Naive thymus-derived CD4-positive, alpha-beta T cell (primary cell): Measurements from ENCODE around the gene ZNF787. TPM values are rescaled to one million over a fixed set of nuclear protein-coding genes. Genes with fewer than 3 reads are reported as not detected.
"Not testable (repeated sequence)": the region's sequence is repeated elsewhere in the genome, so short reads cannot be mapped to it uniquely, and the experiment has no call there.

Source experiments
- ATAC-seq: fragments of 150-1000 bp; cut with Tn5 transposase; 2 replicates; pipeline ENCODE4 v1.10.0; 2021; ENCODE audit warnings: mild to moderate bottlenecking, moderate library complexity
- CTCF ChIA-PET: fragments of 350-600 bp; sonication (Branson Sonifier 250); formaldehyde crosslinking; loops from one replicate; lab custom pipeline; 2021; ENCODE audit warnings: antibody characterized with exemption; lab: Charles Lee
- POLR2A ChIA-PET: fragments of 350-600 bp; sonication (Branson Sonifier 250); formaldehyde crosslinking; loops from one replicate; lab custom pipeline; 2021; ENCODE audit warnings: antibody characterized with exemption, inconsistent platforms; lab: Charles Lee
- DNase-seq, 9 donors: peaks; one replicate each; pipeline versions ENCODE4 v3.0.0 to v3.0.0-alpha.2; 2020 to 2022; ENCODE audit warnings: mixed read lengths in 1 of 9
- H3K27ac ChIP-seq: one replicate; pipeline ENCODE4 v1.7.0; 2013; ENCODE audit warnings: mild to moderate bottlenecking, low read depth, low read length, moderate library complexity
- H3K27me3 ChIP-seq, 2 donors: one replicate each; pipeline ENCODE4 v1.7.0; 2013; ENCODE audit warnings: low read length in 2 of 2, mild to moderate bottlenecking in 2 of 2, moderate library complexity in 2 of 2; ENCODE audit not compliant: control insufficient read depth in 2 of 2, insufficient read depth in 2 of 2
- H3K36me3 ChIP-seq, 3 experiments: 1 replicate in 2 of 3; 2 replicates in 1 of 3; pipeline ENCODE4 v1.7.0; 2013; ENCODE audit warnings: low read length in 3 of 3, mild to moderate bottlenecking in 3 of 3, moderate library complexity in 1 of 3; ENCODE audit not compliant: insufficient read depth in 3 of 3, control insufficient read depth in 2 of 3
- H3K4me1 ChIP-seq, 2 donors: one replicate each; pipeline ENCODE4 v1.7.0; 2013; ENCODE audit warnings: low read length in 2 of 2, mild to moderate bottlenecking in 2 of 2, moderate library complexity in 1 of 2; ENCODE audit not compliant: control insufficient read depth in 2 of 2, insufficient read depth in 2 of 2
- H3K4me3 ChIP-seq: 2 replicates; pipeline ENCODE4 v1.7.0; 2013; ENCODE audit warnings: mild to moderate bottlenecking, low read length
- H3K9me3 ChIP-seq, 3 experiments: 1 replicate in 2 of 3; 2 replicates in 1 of 3; pipeline ENCODE4 v1.7.0; 2013; ENCODE audit warnings: low read length in 3 of 3; ENCODE audit not compliant: control insufficient read depth in 2 of 3
- H3K27ac Mint-ChIP-seq, 9 donors: one replicate each; pipeline ENCODE4 v1.8.0; 2020 to 2022; ENCODE audit warnings: mixed read lengths in 9 of 9, mild to moderate bottlenecking in 8 of 9, moderate library complexity in 5 of 9, inconsistent platforms in 2 of 9
- H3K27me3 Mint-ChIP-seq, 5 donors: one replicate each; pipeline ENCODE4 v1.8.0; 2021 to 2022; ENCODE audit warnings: mixed read lengths in 5 of 5, mild to moderate bottlenecking in 1 of 5
- H3K36me3 Mint-ChIP-seq, 5 donors: one replicate each; pipeline ENCODE4 v1.8.0; 2020 to 2022; ENCODE audit warnings: mixed read lengths in 5 of 5, mild to moderate bottlenecking in 3 of 5, inconsistent platforms in 1 of 5
- H3K4me1 Mint-ChIP-seq, 7 donors: one replicate each; pipeline ENCODE4 v1.8.0; 2020 to 2022; ENCODE audit warnings: mixed read lengths in 7 of 7, mild to moderate bottlenecking in 3 of 7, inconsistent platforms in 1 of 7
- H3K4me3 Mint-ChIP-seq, 10 donors: one replicate each; pipeline ENCODE4 v1.8.0; 2020 to 2022; ENCODE audit warnings: mild to moderate bottlenecking in 10 of 10, mixed read lengths in 10 of 10, moderate library complexity in 6 of 10, inconsistent platforms in 2 of 10
- H3K9me3 Mint-ChIP-seq, 11 donors: one replicate each; pipeline ENCODE4 v1.8.0; 2020 to 2022; ENCODE audit warnings: mixed read lengths in 11 of 11, mild to moderate bottlenecking in 4 of 11, inconsistent platforms in 1 of 11, moderate library complexity in 1 of 11
- intact Hi-C, 2 donors: fragments of 100-400 bp; cut with micrococcal nuclease; formaldehyde crosslinking; loops; one replicate each; pipeline ENCODE4 v1.15.1; 2023
- polyA plus RNA-seq, 2 donors: library from polyadenylated mRNA; unstranded; fragments of 300-500 nt; fragmentation: Illumina TruSeq; gene quantifications; one replicate each; pipeline ENCODE4 v1.2.3, GENCODE V29; 2021
- total RNA-seq, 6 experiments: library from RNA in 5 of 6; stranded (reverse) in 5 of 6; gene quantifications; 1 replicate in 5 of 6; 2 replicates in 1 of 6; pipeline ENCODE4 v1.2.3 and lab custom pipeline; 2021 to 2026

Gene ZNF787
- total and polyA plus RNA-seq, 7 experiments from 2014 or later, result 1.5 to 41.2 (median 32.2) TPM

- ATAC-seq (no peak), DNase-seq (no peak)
- H3K4me1 ChIP-seq, result peaks cover 0 to 5% of the 10 kb centered on the region in 2 donors
- H3K4me1 Mint-ChIP-seq, result peaks cover 23 to 58% (median 40%) of the 10 kb centered on the region in 7 donors
- no peaks in the 10 kb centered on the region for H3K27me3 ChIP-seq
- peaks cover 0 to 26% (median 0%) of the 10 kb centered on the region in 3 experiments for H3K36me3 ChIP-seq
- H3K27me3 Mint-ChIP-seq, result no peaks in the 10 kb centered on the region
- peaks cover 0 to 7% (median 0%) of the 10 kb centered on the region in 5 donors for H3K36me3 Mint-ChIP-seq
- no peak overlapping the region for H3K4me3 ChIP-seq
- peak overlapping the region in 6 of 10 donors; percentile 35 to 71 (median 52) for H3K4me3 Mint-ChIP-seq
- no peak overlapping the region for H3K27ac ChIP-seq
- H3K27ac Mint-ChIP-seq, result peak overlapping the region in 5 of 9 donors; percentile 1 to 77 (median 46)
- no peaks in the 10 kb centered on the region for H3K9me3 Mint-ChIP-seq
- H3K9me3 ChIP-seq, result no peaks in the 10 kb centered on the region
- CTCF ChIA-PET, result interaction anchor here (0.6 to 0.9 kb wide), 3 partner anchors 36 to 946 kb away, joined by 3 to 5 read pairs (median 4); no protein-coding TSS in a partner anchor
- POLR2A ChIA-PET, result no interaction called here
- intact Hi-C loops, result loop anchor here in 1 of 2 donors (5.0 kb wide), 1 partner anchor 36 kb away; the partner anchor contains the start of gene ZNF444
Observed at GRCh38 chr19:56106397-56106849, 14.7 kb downstream of the ZNF787 start.

DNA sequence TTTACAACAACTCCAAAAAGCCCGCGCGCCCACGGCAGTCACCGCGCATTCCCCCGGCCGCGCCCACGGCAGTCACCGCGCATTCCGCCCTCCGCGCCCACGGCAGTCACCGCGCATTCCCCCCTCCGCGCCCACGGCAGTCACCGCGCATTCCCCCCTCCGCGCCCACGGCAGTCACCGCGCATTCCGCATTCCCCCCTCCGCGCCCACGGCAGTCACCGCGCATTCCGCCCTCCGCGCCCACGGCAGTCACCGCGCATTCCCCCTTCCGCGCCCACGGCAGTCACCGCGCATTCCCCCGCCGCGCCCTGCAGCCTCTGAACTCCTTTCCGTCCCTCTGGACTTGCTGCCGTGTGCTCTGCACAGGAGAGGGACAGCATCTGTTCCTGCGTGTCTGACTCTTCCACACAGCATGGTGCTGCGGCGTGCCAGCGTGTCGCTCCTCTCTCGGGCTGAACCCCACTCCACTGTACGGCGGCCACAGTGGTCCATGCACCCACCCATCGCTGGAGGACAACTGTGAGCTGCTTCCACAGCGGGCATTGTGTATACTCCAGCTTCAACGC, 15.2 kb downstream of the ZNF787 start:
- H3K27ac Mint-ChIP-seq, result peak overlapping the region in 4 of 9 donors; percentile 1 to 70 (median 44)
- H3K4me1 ChIP-seq, H3K27me3 ChIP-seq, POLR2A ChIA-PET, H3K9me3 Mint-ChIP-seq, H3K9me3 ChIP-seq, H3K4me3 ChIP-seq, H3K27me3 Mint-ChIP-seq, ATAC-seq, DNase-seq, H3K27ac ChIP-seq, H3K36me3 Mint-ChIP-seq: not testable (repeated sequence)
- H3K36me3 ChIP-seq, result peaks cover 0 to 31% (median 0%) of the 10 kb centered on the region in 3 experiments
- CTCF ChIA-PET, result interaction anchor here (0.7 to 0.9 kb wide), 3 partner anchors 46 to 946 kb away, joined by 3 to 5 read pairs (median 4); no protein-coding TSS in a partner anchor
- H3K4me3 Mint-ChIP-seq, result peak overlapping the region in 9 of 10 donors; percentile 16 to 71 (median 53)
- H3K4me1 Mint-ChIP-seq, result peaks cover 23 to 56% (median 39%) of the 10 kb centered on the region in 7 donors
- intact Hi-C loops, result loop anchor here (1.0 to 5.0 kb wide), 6 partner anchors 14 to 244 kb away; partner anchors contain the start of gene ZNF444 (in 2 of the 2)

DNA sequence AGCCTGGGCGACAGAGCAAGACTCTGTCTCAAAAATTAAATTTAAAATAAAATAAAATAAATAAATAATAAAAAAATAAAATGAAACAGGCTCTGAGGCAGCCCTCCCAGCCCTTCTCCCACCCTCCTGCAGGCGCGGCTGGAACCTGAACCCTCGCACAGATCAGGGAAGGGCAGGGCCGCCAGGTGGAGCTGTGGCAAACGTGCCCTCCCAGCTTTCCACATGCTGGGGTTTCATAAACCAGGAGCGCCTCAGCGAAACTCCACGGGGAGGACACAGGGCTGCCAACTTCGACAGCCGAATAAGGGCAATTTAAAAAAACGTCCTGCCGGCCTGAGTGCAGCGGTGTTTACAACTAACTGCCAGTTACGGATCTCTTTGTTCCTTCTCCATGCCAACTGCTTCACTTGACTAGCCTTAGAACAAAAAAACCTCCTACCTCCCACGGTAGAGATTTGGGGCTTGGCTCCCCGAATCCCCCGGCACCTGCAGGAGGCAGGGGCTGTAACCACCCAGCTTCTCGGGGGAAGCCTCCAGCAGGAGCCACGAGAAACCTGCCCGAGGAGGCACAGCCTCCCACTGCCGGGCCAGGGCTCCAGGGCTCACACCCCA, 15.9 kb downstream of the ZNF787 start:
- peak overlapping the region in 4 of 9 donors; percentile 9 to 70 (median 62) for H3K27ac Mint-ChIP-seq
- Histone ChIP-seq H3K4me3 (no peak overlapping the region), H3K27ac (no peak overlapping the region), H3K4me1 (peaks cover 0 to 5% of the 10 kb centered on the region in 2 donors), H3K9me3 (no peaks in the 10 kb centered on the region), H3K27me3 (no peaks in the 10 kb centered on the region), H3K36me3 (peaks cover 0 to 38% (median 0%) of the 10 kb centered on the region in 3 experiments)
- POLR2A ChIA-PET, result interaction anchor here (1.1 kb wide), 1 partner anchor 16 kb away, joined by 6 read pairs; the partner anchor contains the start of gene ZNF787
- no peaks in the 10 kb centered on the region for H3K27me3 Mint-ChIP-seq
- ATAC-seq, result peak; percentile 83
- H3K36me3 Mint-ChIP-seq, result peaks cover 0 to 9% (median 0%) of the 10 kb centered on the region in 5 donors
- intact Hi-C loops, result loop anchor here (1.0 to 5.0 kb wide), 6 partner anchors 15 to 245 kb away; partner anchors contain the start of gene ZNF444 (in 2 of the 2)
- CTCF ChIA-PET, result interaction anchor here (0.8 to 0.9 kb wide), 3 partner anchors 46 to 68 kb away, joined by 3 to 5 read pairs (median 5); no protein-coding TSS in a partner anchor
- peaks cover 22 to 49% (median 36%) of the 10 kb centered on the region in 7 donors for H3K4me1 Mint-ChIP-seq
- peak; percentile 39 to 68 (median 55) for DNase-seq
- peak overlapping the region in 8 of 10 donors; percentile 26 to 71 (median 60) for H3K4me3 Mint-ChIP-seq
- H3K9me3 Mint-ChIP-seq, result no peaks in the 10 kb centered on the region

- Histone ChIP-seq H3K27me3 (no peaks in the 10 kb centered on the region), H3K4me1 (peaks cover 0 to 5% of the 10 kb centered on the region in 2 donors), H3K27ac (no peak overlapping the region), H3K9me3 (no peaks in the 10 kb centered on the region), H3K36me3 (peaks cover 0 to 45% (median 0%) of the 10 kb centered on the region in 3 experiments), H3K4me3 (no peak overlapping the region)
- peak overlapping the region in 2 of 9 donors; percentile 13 to 62 for H3K27ac Mint-ChIP-seq
- intact Hi-C loops, result loop anchor here in 1 of 2 donors (2.0 kb wide), 1 partner anchor 36 kb away; the partner anchor contains the start of gene ZNF444
- H3K9me3 Mint-ChIP-seq, result no peaks in the 10 kb centered on the region
- ATAC-seq (no peak), DNase-seq (no peak)
- H3K4me3 Mint-ChIP-seq, result peak overlapping the region in 1 of 10 donors; percentile 21
- no peaks in the 10 kb centered on the region for H3K27me3 Mint-ChIP-seq
- ChIA-PET CTCF (no interaction called here), POLR2A (interaction anchor here (1.1 kb wide), 1 partner anchor 16 kb away, joined by 6 read pairs; the partner anchor contains the start of gene ZNF787)
- H3K36me3 Mint-ChIP-seq, result peaks cover 0 to 9% (median 0%) of the 10 kb centered on the region in 5 donors
- peaks cover 21 to 41% (median 35%) of the 10 kb centered on the region in 7 donors for H3K4me1 Mint-ChIP-seq
Observed at GRCh38 chr19:56104423-56104822, 16.7 kb downstream of the ZNF787 start.

DNA sequence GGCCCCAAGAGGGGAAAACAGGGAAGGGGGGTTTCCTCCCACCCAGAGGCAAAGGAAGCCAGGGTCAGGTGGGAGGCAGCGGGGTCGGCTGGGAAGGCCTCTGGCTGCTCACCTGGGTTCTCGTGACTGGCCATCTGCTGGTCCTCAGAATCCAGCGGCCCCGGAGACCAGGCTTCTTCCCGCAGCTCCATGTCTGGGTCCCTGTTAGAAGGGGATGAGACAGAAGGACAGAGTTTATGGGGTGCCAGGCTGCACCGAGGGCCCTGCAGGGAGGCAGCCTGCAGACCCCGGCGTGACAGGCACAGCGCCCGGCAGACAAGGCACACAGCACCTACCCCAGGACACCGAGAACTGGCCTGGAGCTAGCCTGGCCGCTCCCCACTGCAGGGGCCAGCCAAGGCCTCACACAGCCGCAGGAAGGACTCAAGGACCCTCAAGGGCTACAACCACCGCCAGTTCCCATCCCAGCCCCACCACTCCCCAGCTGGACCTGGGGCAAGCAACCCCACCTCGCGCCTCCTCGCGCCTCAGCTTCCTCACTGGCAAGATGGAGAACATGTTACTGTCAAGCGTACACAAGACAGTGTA, 18.0 kb downstream of the ZNF787 start:
- Mint-ChIP-seq H3K27ac (peak overlapping the region in 1 of 9 donors; percentile 37), H3K4me1 (peaks cover 16 to 34% (median 29%) of the 10 kb centered on the region in 7 donors), H3K27me3 (no peaks in the 10 kb centered on the region), H3K4me3 (no peak overlapping the region), H3K36me3 (peaks cover 0 to 9% (median 0%) of the 10 kb centered on the region in 5 donors), H3K9me3 (no peaks in the 10 kb centered on the region)
- no peak for DNase-seq
- intact Hi-C loops, result no loop called here
- Histone ChIP-seq H3K9me3 (no peaks in the 10 kb centered on the region), H3K27me3 (no peaks in the 10 kb centered on the region), H3K4me3 (no peak overlapping the region), H3K36me3 (peaks cover 0 to 54% (median 0%) of the 10 kb centered on the region in 3 experiments), H3K27ac (no peak overlapping the region), H3K4me1 (peaks cover 0 to 5% of the 10 kb centered on the region in 2 donors)
- POLR2A ChIA-PET, result no interaction called here
- CTCF ChIA-PET, result interaction anchor here (0.7 kb wide), 1 partner anchor 55 kb away, joined by 3 read pairs; no protein-coding TSS in a partner anchor
- no peak for ATAC-seq
